Hepatocyte (in vitro differentiated cells): ENCODE data around the gene IL16. TPM values are rescaled to one million over a fixed set of nuclear protein-coding genes. Genes with fewer than 3 reads are reported as not detected.

Experiments
- DNase-seq: peaks from one replicate; pipeline ENCODE4 v3.0.0-alpha.2; 2016; ENCODE audit warnings: low spot score
- H2AFZ ChIP-seq: fragments of 200-600 bp; sonication (generic); 2 replicates; pipeline ENCODE4 v1.6.0; 2016; ENCODE audit warnings: antibody characterized with exemption, mild to moderate bottlenecking
- H3K27ac ChIP-seq: fragments of 200-600 bp; sonication (generic); 2 replicates; pipeline ENCODE4 v1.5.1; 2016; ENCODE audit warnings: mild to moderate bottlenecking
- H3K27me3 ChIP-seq: fragments of 200-600 bp; sonication (generic); 2 replicates; pipeline ENCODE4 v1.6.1; 2016
- H3K36me3 ChIP-seq: fragments of 200-600 bp; sonication (generic); replicated peaks from 2 replicates; pipeline ENCODE4 v1.5.1; 2016; ENCODE audit warnings: low read depth; ENCODE audit not compliant: insufficient read depth
- H3K4me1 ChIP-seq: fragments of 200-600 bp; sonication (generic); 2 replicates; pipeline ENCODE4 v1.5.1; 2016; ENCODE audit warnings: mild to moderate bottlenecking, moderate library complexity; ENCODE audit not compliant: insufficient read depth
- H3K4me2 ChIP-seq: fragments of 200-600 bp; sonication (generic); 2 replicates; pipeline ENCODE4 v1.6.0; 2016
- H3K4me3 ChIP-seq: fragments of 200-600 bp; sonication (generic); 2 replicates; pipeline ENCODE4 v1.5.1; 2016; ENCODE audit warnings: mild to moderate bottlenecking
- H3K79me2 ChIP-seq: fragments of 200-600 bp; sonication (generic); 2 replicates; pipeline ENCODE4 v1.6.0; 2017; ENCODE audit warnings: mild to moderate bottlenecking
- H3K9me2 ChIP-seq: fragments of 200-600 bp; sonication (generic); replicated peaks from 2 replicates; pipeline ENCODE4 v1.6.0; 2017; ENCODE audit warnings: mild to moderate bottlenecking; ENCODE audit not compliant: insufficient read depth
- H3K9me3 ChIP-seq: fragments of 200-600 bp; sonication (generic); 2 replicates; pipeline ENCODE4 v1.5.1; 2016; ENCODE audit warnings: low read depth, mild to moderate bottlenecking
- H4K20me1 ChIP-seq: fragments of 200-600 bp; sonication (generic); 2 replicates; pipeline ENCODE4 v1.6.0; 2016; ENCODE audit warnings: mild to moderate bottlenecking; ENCODE audit not compliant: insufficient read depth, poor library complexity, severe bottlenecking
- CTCF ChIP-seq: fragments of 200-600 bp; sonication (generic); IDR thresholded peaks from 2 replicates; pipeline ENCODE4 v1.5.1; 2016; ENCODE audit warnings: antibody characterized with exemption, mild to moderate bottlenecking; ENCODE audit not compliant: poor library complexity
- EZH2 ChIP-seq: fragments of 200-600 bp; sonication (generic); IDR thresholded peaks from 2 replicates; pipeline ENCODE4 v1.6.1; 2016; ENCODE audit warnings: antibody characterized with exemption, mild to moderate bottlenecking, borderline replicate concordance
- EZH2phosphoT487 ChIP-seq: fragments of 200-600 bp; sonication (generic); IDR thresholded peaks from one replicate; pipeline ENCODE4 v1.6.1; 2018; ENCODE audit warnings: antibody characterized with exemption, mild to moderate bottlenecking, low read depth, moderate library complexity; ENCODE audit not compliant: unreplicated experiment, severe bottlenecking
- WGBS: methylation state at CpG from one replicate; pipeline ENCODE4 v1.1.6; 2016; ENCODE audit warnings: low lambda C conversion rate; ENCODE audit errors: missing lambda C conversion rate; 5-methylcytosine and 5-hydroxymethylcytosine counted together
- polyA plus RNA-seq: library from polyadenylated mRNA; unstranded; fragments of >200 nt; fragmentation: Nextera tagmentation; extraction: Ambion mirVana; gene quantifications from 2 replicates; pipeline ENCODE4 v1.2.1, GENCODE V29; 2016
- total RNA-seq: library from RNA; depleted of rRNA; stranded (reverse); fragments of >200 nt; gene quantifications from 2 replicates; pipeline ENCODE4 v1.2.3, GENCODE V29; 2014

The IL16 gene
- total and polyA plus RNA-seq, 2 experiments from 2014 or later, result 1.1 to 2.4 TPM

DNA sequence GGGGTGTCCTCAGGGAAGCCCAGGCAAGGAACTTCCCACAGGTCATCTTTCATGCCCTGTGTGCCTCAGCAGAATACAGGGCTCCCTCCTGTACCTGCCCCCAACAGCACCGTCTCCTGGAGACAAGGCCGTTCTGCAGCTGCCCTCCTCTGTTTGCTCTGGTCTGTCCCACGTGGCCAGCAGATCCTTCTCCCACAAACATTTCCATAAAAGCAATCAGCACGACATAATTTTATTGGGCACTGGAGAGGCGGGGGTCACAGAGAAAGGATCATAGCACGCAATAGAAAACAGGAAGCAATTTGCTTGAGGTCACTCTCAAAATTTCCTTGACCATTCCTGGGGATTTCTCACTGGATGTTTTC is 97.8 kb downstream of the IL16 start:
- no peaks in the 10 kb centered on the region for H3K36me3 ChIP-seq
- TF ChIP-seq CTCF (no peak), EZH2 (no peak), EZH2phosphoT487 (no peak)
- H2AFZ ChIP-seq, result no peak overlapping the region
- H3K79me2 ChIP-seq, result no peaks in the 10 kb centered on the region
- no peak for DNase-seq
- no peak overlapping the region for H3K4me3 ChIP-seq
- no peak overlapping the region for H3K27ac ChIP-seq
- no peaks in the 10 kb centered on the region for H3K9me3 ChIP-seq
- no peaks in the 10 kb centered on the region for H4K20me1 ChIP-seq
- WGBS, result 44% methylated on average over 6 of the region's 6 CpGs
- no peaks in the 10 kb centered on the region for H3K9me2 ChIP-seq
- H3K4me2 ChIP-seq, result no peak overlapping the region
- no peaks in the 10 kb centered on the region for H3K4me1 ChIP-seq
- H3K27me3 ChIP-seq, result no peaks in the 10 kb centered on the region

DNA sequence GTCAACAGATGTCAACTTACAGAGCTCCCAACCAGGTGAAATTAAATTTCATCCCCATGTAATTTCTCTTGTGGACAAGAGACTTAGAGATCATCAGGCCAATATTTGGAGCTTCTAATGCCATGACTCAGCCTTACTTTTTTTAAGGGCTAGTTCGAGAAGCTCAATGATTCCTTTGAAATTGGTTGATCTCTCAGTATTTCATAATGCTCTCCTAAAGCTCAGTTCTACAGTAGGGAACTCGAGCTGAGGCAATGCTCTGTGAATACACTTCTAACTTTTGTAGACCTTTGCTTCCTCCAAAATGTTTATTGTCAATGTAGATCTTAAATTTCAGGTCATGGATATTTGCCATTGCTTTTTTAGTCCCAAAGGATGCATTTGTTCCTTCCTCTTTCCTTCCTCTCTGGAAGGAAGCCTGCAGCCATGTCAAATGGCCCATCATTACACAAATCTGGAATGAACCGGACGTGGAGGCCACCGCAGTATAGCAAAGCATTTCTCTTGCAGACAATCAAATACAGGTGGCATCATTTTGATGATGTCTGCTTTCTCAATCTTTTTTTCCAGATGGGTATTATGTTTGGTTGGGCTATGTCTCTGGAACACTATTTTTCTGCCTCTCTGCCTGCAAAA is 98.9 kb downstream of the IL16 start:
- Histone ChIP-seq H3K9me3 (no peaks in the 10 kb centered on the region), H3K4me2 (no peak overlapping the region), H3K4me3 (no peak overlapping the region), H3K27ac (no peak overlapping the region), H3K79me2 (no peaks in the 10 kb centered on the region), H3K27me3 (no peaks in the 10 kb centered on the region), H3K4me1 (no peaks in the 10 kb centered on the region), H3K36me3 (no peaks in the 10 kb centered on the region), H4K20me1 (no peaks in the 10 kb centered on the region), H2AFZ (no peak overlapping the region), H3K9me2 (no peaks in the 10 kb centered on the region)
- TF ChIP-seq CTCF (no peak), EZH2phosphoT487 (no peak)
- WGBS, result 89% methylated on average over 5 of the region's 5 CpGs
- DNase-seq, result no peak

DNA sequence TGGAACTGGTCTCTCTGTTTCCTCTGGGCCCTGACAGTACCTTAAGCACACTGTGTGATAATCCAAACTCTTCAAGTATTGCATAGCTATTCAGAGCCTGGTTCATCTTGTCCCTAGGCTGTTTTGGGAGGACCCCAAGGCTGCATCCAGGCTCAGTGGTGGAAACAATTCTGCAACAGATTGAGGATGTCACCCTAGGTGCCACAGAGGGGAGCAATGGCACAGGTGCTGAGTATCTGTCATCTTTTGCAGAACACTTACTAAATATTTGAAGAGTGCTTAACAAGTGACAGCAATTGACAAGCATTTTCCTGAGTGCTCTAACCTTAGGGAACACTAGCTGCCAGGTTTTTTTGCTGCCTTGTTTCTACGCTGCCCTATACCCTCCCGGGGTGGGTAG is 99.5 kb downstream of the IL16 start:
- Histone ChIP-seq H3K9me2 (no peaks in the 10 kb centered on the region), H4K20me1 (no peaks in the 10 kb centered on the region), H3K27me3 (no peaks in the 10 kb centered on the region), H3K36me3 (no peaks in the 10 kb centered on the region), H3K79me2 (no peaks in the 10 kb centered on the region), H3K27ac (no peak overlapping the region), H3K4me3 (no peak overlapping the region), H2AFZ (no peak overlapping the region), H3K4me2 (no peak overlapping the region), H3K4me1 (no peaks in the 10 kb centered on the region), H3K9me3 (no peaks in the 10 kb centered on the region)
- WGBS, result 88% methylated on average over 2 of the region's 2 CpGs
- TF ChIP-seq EZH2 (no peak), EZH2phosphoT487 (no peak), CTCF (no peak)
- DNase-seq, result no peak

DNA sequence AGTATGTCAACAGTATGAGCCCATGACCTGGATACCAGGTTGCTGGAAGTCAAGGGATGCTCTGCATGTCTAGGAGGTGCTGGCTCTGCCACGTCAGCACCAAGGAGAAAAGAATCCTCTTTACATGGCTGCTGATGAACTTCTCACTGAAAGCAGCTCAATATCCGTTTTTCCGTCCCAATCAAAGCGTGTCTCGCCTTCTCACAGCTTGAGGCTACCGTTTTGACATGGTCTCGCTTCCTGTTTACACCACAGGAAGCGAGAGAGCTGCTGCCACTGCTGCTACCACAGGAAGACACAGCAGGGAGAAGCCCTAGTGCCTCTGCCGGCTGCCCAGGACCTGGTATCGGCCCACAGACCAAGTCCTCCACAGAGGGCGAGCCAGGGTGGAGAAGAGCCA is 100.0 kb downstream of the IL16 start:
- Histone ChIP-seq H3K4me3 (no peak overlapping the region), H2AFZ (no peak overlapping the region)
- WGBS, result 72% methylated on average over 11 of the region's 11 CpGs

More for the DNA sequence above, 100.0 kb downstream of the IL16 start:
- no peaks in the 10 kb centered on the region for H3K9me2 ChIP-seq
- no peak overlapping the region for H3K4me2 ChIP-seq
- no peak for DNase-seq
- no peaks in the 10 kb centered on the region for H3K4me1 ChIP-seq
- H3K27ac ChIP-seq, result no peak overlapping the region
- no peaks in the 10 kb centered on the region for H4K20me1 ChIP-seq
- no peaks in the 10 kb centered on the region for H3K9me3 ChIP-seq
- TF ChIP-seq CTCF (no peak), EZH2phosphoT487 (no peak), EZH2 (no peak)
- no peaks in the 10 kb centered on the region for H3K27me3 ChIP-seq
- no peaks in the 10 kb centered on the region for H3K36me3 ChIP-seq
- H3K79me2 ChIP-seq, result no peaks in the 10 kb centered on the region
